Thyroid gland (tissue), 4 donors: Measurements from ENCODE around the gene RAD51C.
"Not testable (repeated sequence)": the region's sequence is repeated elsewhere in the genome, so short reads cannot be mapped to it uniquely, and the experiment has no call there.

ENCODE experiments used
- POLR2A ChIP-seq, 2 donors: fragments of 450-650 bp; IDR thresholded peaks; one replicate each; pipeline ENCODE4 v1.6.1; 2017; ENCODE audit warnings: antibody characterized with exemption in 2 of 2, mild to moderate bottlenecking in 2 of 2, moderate library complexity in 1 of 2
- TF ChIP-seq, protein P1 (sequence below), 6 experiments: fragments of 200-600 bp in 3 of 6; fragments of 450-650 bp in 3 of 6; sonication (generic) in 3 of 6; IDR thresholded peaks; one replicate each; pipeline ENCODE4 v1.5.1; 2016 to 2019; ENCODE audit warnings: antibody characterized with exemption in 6 of 6, mild to moderate bottlenecking in 2 of 6, inconsistent platforms in 1 of 6, moderate library complexity in 1 of 6

DNA sequence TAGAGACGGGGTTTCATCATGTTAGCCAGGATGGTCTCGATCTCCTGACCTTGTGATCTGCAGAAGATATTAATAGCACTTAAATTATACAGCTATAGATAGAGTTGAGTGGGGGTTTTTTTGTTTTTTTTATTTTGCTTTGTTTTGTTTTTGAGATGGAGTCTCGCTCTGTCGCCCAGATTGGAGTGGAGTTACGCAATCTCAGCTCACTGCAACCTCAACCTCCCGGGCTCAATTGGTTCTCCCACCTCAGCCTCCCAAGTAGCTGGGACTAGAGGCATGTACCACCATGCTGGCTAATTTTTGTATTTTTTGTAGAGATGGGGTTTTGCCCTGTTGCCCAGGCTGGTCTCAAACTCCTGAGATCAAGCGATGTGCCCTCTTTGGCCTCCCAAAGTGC lies 2.4 kb upstream of the RAD51C start:
- TF ChIP-seq, protein P1, sequence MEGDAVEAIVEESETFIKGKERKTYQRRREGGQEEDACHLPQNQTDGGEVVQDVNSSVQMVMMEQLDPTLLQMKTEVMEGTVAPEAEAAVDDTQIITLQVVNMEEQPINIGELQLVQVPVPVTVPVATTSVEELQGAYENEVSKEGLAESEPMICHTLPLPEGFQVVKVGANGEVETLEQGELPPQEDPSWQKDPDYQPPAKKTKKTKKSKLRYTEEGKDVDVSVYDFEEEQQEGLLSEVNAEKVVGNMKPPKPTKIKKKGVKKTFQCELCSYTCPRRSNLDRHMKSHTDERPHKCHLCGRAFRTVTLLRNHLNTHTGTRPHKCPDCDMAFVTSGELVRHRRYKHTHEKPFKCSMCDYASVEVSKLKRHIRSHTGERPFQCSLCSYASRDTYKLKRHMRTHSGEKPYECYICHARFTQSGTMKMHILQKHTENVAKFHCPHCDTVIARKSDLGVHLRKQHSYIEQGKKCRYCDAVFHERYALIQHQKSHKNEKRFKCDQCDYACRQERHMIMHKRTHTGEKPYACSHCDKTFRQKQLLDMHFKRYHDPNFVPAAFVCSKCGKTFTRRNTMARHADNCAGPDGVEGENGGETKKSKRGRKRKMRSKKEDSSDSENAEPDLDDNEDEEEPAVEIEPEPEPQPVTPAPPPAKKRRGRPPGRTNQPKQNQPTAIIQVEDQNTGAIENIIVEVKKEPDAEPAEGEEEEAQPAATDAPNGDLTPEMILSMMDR (IDR thresholded peaks at IDR 0.05): not testable (repeated sequence)
- TF ChIP-seq POLR2A (IDR thresholded peaks at IDR 0.05): not testable (repeated sequence)
